G401 (cell line): ENCODE results near the gene PRPF39. TPM values are rescaled to one million over a fixed set of nuclear protein-coding genes. Genes with fewer than 3 reads are reported as not detected.
"Not testable (repeated sequence)": the region's sequence is repeated elsewhere in the genome, so short reads cannot be mapped to it uniquely, and the experiment has no call there.

Source experiments
- DNase-seq: peaks from one replicate; pipeline ENCODE4 v3.0.0-alpha.2; 2015; ENCODE audit warnings: low spot score
- in situ Hi-C: cut with HindIII; loops from 2 replicates; pipeline ENCODE4 v1.10.0; 2016; ENCODE audit warnings: low sequenced_read_pairs, mixed read lengths
- total RNA-seq: library from RNA; depleted of rRNA; stranded (reverse); fragments of >200 nt; shearing (Covaris generic); gene quantifications from 2 replicates; pipeline ENCODE4 v1.2.3, GENCODE V29; 2014

The PRPF39 gene
- total RNA-seq, 1 experiment from 2014 or later, result 28.3 TPM

GRCh38 chr14:45080416-45080968 is 3.4 kb upstream of the PRPF39 start:
- in situ Hi-C loops, DNase-seq: not testable (repeated sequence)

GRCh38 chr14:45081096-45081495 is 2.8 kb upstream of the PRPF39 start:
- in situ Hi-C loops, result not testable (repeated sequence)

GRCh38 chr14:45082420-45082819 is 1.5 kb upstream of the PRPF39 start:
- no peak for DNase-seq
- in situ Hi-C loops, result no loop called here

More at GRCh38 chr14:45081096-45081495, 2.8 kb upstream of the PRPF39 start:
- DNase-seq, result not testable (repeated sequence)

GRCh38 chr14:45083617-45083975 is 320 bp upstream of the PRPF39 start:
- in situ Hi-C loops, result no loop called here
- no peak for DNase-seq

GRCh38 chr14:45084946-45085346 is 1.0 kb downstream of the PRPF39 start:
- in situ Hi-C loops, result no loop called here

DNA sequence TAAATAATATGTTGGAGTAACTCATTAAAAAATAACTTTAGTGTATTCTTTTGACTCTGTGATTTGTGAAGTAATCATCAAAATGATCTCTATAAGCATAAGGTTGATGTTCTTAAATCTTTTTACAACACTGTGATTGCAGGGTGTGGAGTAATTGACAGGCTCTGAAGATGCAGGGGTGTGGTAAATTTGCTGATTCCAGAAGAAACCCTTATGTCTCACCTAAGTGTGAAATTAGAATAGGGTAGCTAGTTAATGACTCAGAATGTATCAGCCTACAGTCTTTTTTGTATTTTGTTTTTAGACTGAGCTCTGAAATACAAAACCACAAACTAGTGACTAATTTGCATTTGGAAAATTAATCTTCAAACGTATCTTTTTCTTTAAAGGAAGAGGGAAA is 5.9 kb downstream of the PRPF39 start:
- in situ Hi-C loops, result no loop called here
- DNase-seq, result no peak

More at GRCh38 chr14:45084946-45085346, 1.0 kb downstream of the PRPF39 start:
- no peak for DNase-seq

GRCh38 chr14:45091710-45092109 is 7.8 kb downstream of the PRPF39 start:
- in situ Hi-C loops, result no loop called here
- no peak for DNase-seq

- in situ Hi-C loops, result no loop called here
- no peak for DNase-seq
These were observed 10.4 kb downstream of the PRPF39 start for GRCh38 chr14:45094275-45094674.

- DNase-seq, result no peak
- in situ Hi-C loops, result no loop called here
These were observed 11.2 kb downstream of the PRPF39 start for GRCh38 chr14:45095143-45095542.

- no peak for DNase-seq
- in situ Hi-C loops, result no loop called here
These were observed 12.3 kb downstream of the PRPF39 start for GRCh38 chr14:45096218-45096617.

- in situ Hi-C loops, result no loop called here
These were observed 19.9 kb downstream of the PRPF39 start for GRCh38 chr14:45103806-45104205.

GRCh38 chr14:45104561-45104960 is 20.6 kb downstream of the PRPF39 start:
- in situ Hi-C loops, result no loop called here

More at GRCh38 chr14:45103806-45104205, 19.9 kb downstream of the PRPF39 start:
- no peak for DNase-seq

GRCh38 chr14:45112896-45113781 is 29.2 kb downstream of the PRPF39 start:
- in situ Hi-C loops, result no loop called here
- DNase-seq, result no peak

More at GRCh38 chr14:45104561-45104960, 20.6 kb downstream of the PRPF39 start:
- no peak for DNase-seq

DNA sequence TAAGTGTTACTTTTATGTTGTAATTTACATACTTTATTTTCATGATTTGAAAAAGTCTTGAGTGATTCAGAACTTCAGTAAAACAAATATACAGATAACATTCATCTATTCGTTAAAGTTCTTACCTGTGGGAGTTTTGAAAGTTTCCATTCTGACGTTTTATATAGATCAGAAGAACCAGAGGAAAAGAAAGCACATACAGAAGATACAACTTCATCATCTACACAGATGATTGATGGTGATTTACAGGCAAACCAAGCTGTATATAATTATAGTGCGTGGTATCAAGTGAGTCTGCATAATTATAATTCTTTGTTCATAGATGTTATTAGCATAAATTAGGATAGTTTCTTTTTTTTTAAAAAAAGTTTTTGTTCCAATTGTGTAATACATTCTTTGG is 30.4 kb downstream of the PRPF39 start:
- no peak for DNase-seq
- in situ Hi-C loops, result no loop called here

DNA sequence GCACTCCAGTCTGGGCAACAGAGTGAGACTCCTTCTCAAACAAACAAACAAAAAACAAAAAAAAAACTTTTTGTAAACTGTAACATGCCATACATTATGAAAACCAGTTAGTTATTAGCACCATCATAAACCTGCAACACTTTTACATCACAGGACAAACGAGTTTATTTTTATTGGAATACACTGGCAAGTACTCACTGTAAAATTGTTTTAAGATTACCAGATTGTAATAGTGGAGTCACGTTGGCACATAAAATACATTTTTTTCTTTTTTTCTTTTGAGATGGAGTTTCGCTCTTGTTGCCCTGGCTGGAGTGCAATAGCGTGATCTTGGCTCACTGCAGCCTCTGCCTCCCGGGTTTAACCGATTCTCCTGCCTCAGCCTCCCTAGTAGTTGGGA is 34.7 kb downstream of the PRPF39 start:
- DNase-seq, result no peak
- in situ Hi-C loops, result no loop called here

DNA sequence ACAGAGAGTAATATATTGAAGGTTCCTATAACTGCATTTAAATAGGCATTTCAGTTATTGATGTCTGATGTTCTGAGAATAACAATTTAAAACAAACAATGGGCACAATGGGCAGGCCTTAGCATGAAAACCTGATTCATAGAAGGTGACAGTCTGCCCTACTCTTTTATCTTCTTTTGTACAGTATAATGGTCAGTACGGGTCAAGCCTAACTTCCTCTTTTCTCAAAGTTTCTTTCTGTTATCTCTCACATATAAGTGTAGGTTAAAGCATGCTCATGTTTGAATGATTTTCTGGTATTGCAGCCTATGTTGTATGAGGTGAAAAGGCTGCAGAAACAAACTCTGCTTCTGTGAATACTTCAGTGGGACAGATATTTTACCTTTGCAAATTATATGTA is 36.2 kb downstream of the PRPF39 start:
- no peak for DNase-seq
- in situ Hi-C loops, result no loop called here

DNA sequence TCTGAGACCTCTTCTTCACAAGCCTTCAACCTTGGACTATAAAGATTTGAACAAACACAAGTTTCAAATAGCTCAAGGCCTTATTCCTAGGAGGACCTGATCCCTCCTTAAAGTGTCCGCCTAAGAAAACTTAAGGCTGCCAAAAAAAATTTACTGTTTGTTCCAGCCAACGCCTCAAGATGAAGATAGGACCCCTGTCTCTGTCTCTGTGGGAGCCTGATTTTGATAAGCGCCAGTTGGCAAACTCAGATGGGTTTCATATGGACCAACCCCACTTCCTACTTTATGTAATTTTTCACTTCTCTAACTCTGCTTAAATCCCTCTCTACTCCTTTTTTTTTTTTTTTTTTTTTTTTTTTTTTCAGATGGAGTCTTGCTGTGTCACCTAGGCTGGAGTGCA is 39.4 kb downstream of the PRPF39 start:
- no peak for DNase-seq
- in situ Hi-C loops, result no loop called here

DNA sequence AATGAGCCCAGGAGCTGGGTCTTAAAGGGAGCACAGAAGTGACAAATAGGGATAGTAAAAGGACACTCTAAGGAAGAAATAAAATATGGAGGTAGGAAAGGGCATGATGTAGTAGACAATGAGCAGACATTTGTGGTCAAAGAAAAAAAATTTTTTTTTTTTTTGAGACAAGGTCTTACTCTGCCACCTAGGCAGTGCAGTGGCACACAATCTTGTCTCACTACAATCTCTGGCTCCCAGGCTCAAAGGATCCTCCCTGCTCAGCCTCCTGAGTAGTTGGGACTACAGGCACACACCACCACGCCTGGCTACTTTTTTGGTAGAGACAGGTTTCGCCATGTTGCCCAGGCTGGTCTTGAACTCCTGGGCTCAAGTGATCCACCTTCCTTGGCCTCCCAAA is 41.8 kb downstream of the PRPF39 start:
- in situ Hi-C loops, result no loop called here
- no peak for DNase-seq

DNA sequence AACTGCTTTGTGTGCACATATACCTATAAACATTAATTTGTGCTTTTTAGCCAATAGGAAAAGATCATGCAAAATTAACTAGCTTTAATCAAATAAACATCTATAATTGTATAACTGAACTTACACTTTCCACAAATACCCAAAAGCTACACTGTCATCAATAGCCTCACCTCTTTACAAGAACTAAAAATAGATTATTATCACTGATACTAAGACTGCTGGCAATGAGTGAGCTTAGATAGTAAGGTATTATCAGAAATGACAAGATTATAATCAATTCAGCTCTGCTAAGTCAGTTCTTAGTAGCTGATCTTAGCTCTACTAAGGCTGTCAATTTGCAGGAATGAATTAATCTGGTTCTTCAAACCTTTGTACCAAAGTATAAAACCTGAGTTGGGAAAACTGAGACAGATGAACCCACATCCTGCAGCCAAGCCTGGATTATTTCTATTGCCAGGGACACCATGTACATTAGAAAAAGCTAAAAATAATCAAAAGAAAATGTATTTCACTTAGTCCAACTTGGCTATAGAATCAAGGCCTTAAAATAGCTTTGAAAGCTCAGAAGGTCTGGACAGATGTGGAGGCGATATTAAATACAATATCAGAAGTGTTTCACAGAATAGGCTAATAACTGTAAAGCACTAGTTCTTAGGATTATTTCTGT is 45.2 kb downstream of the PRPF39 start:
- in situ Hi-C loops, result no loop called here
- DNase-seq, result no peak

- in situ Hi-C loops, result no loop called here
- DNase-seq, result no peak
These were observed 49.8 kb downstream of the PRPF39 start for GRCh38 chr14:45133683-45134050.
